Activated CD4-positive, alpha-beta T cell treated with anti-CD3 and anti-CD28 coated beads for 24 hours (primary cell): Measurements from ENCODE around the gene C2orf66.

Source experiments
- DNase-seq, 2 donors: peaks; one replicate each; pipeline ENCODE4 v3.0.0-alpha.2; 2020; ENCODE audit warnings: low read depth in 2 of 2

C2orf66 gene

GRCh38 chr2:196809260-196809659, at the start of gene C2orf66:
Gene C2orf66, minus strand, starts transcription at chr2:196809355. Its CDS starts 19 bp downstream, at chr2:196809336.
- no peak for DNase-seq

GRCh38 chr2:196854629-196855028, 45.5 kb upstream of the C2orf66 start:
- no peak for DNase-seq

GRCh38 chr2:196853301-196854087, 44.3 kb upstream of the C2orf66 start:
- no peak for DNase-seq

GRCh38 chr2:196851088-196851487, 41.9 kb upstream of the C2orf66 start:
- no peak for DNase-seq

GRCh38 chr2:196849895-196850294, 40.7 kb upstream of the C2orf66 start:
- DNase-seq: no peak

GRCh38 chr2:196846295-196846694, 37.1 kb upstream of the C2orf66 start:
- no peak for DNase-seq

- DNase-seq: no peak
Observed at GRCh38 chr2:196845371-196845770, 36.2 kb upstream of the C2orf66 start.

- DNase-seq: no peak
Observed at GRCh38 chr2:196840171-196840570, 31.0 kb upstream of the C2orf66 start.

- DNase-seq: no peak
Observed at GRCh38 chr2:196839574-196839973, 30.4 kb upstream of the C2orf66 start.

- DNase-seq: no peak
Observed at GRCh38 chr2:196836440-196836839, 27.3 kb upstream of the C2orf66 start.

- DNase-seq: no peak
Observed at GRCh38 chr2:196830701-196831100, 21.5 kb upstream of the C2orf66 start.

GRCh38 chr2:196827356-196827755, 18.2 kb upstream of the C2orf66 start:
- no peak for DNase-seq

- DNase-seq: no peak
Observed at GRCh38 chr2:196823750-196824522, 14.8 kb upstream of the C2orf66 start.

GRCh38 chr2:196821195-196821594, 12.0 kb upstream of the C2orf66 start:
- DNase-seq: no peak

- no peak for DNase-seq
Observed at GRCh38 chr2:196808083-196808665, 981 bp downstream of the C2orf66 start.

- DNase-seq: no peak
Observed at GRCh38 chr2:196804381-196804780, 4.8 kb downstream of the C2orf66 start.

GRCh38 chr2:196802401-196802800, 6.8 kb downstream of the C2orf66 start:
- DNase-seq: no peak

GRCh38 chr2:196801674-196802261, 7.4 kb downstream of the C2orf66 start:
- DNase-seq: no peak

GRCh38 chr2:196798980-196799379, 10.2 kb downstream of the C2orf66 start:
- DNase-seq: no peak

- no peak for DNase-seq
Observed at GRCh38 chr2:196792865-196793264, 16.3 kb downstream of the C2orf66 start.

GRCh38 chr2:196783431-196784094, 25.6 kb downstream of the C2orf66 start:
- DNase-seq: peak in 1 of 2 donors; percentile 28

GRCh38 chr2:196767101-196767500, 42.1 kb downstream of the C2orf66 start:
- DNase-seq: no peak
